ENCODE measurements around the gene PRR14L.

DNA sequence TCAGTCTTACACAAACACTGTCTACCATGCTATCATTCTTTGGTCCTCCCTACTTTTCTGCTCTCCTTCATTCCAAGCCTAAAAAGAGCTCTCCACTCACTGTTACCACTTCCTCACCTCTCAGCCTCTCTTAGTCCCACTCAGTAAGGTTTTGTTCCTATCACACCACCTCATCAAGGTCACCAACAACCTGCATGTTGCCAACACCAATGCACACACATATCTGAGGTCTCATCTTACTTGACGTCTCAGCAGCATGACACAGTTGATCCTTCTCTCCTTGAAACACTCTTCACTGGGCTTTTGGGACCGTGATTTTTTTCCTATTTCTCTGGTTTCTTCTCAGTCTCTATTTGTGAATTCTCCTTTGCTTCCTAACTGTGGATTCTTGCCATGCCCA lies 96.0 kb downstream of the PRR14L start:
- TF ChIP-seq, protein P1, sequence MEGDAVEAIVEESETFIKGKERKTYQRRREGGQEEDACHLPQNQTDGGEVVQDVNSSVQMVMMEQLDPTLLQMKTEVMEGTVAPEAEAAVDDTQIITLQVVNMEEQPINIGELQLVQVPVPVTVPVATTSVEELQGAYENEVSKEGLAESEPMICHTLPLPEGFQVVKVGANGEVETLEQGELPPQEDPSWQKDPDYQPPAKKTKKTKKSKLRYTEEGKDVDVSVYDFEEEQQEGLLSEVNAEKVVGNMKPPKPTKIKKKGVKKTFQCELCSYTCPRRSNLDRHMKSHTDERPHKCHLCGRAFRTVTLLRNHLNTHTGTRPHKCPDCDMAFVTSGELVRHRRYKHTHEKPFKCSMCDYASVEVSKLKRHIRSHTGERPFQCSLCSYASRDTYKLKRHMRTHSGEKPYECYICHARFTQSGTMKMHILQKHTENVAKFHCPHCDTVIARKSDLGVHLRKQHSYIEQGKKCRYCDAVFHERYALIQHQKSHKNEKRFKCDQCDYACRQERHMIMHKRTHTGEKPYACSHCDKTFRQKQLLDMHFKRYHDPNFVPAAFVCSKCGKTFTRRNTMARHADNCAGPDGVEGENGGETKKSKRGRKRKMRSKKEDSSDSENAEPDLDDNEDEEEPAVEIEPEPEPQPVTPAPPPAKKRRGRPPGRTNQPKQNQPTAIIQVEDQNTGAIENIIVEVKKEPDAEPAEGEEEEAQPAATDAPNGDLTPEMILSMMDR (IDR thresholded peaks at IDR 0.05): no peak
- no peak for TF ChIP-seq POLR2AphosphoS5 (IDR thresholded peaks at IDR 0.05)

All from upper lobe of left lung (tissue), 4 donors.